ENCODE measurements around the gene DNPH1. TPM values are rescaled to one million over a fixed set of nuclear protein-coding genes. Genes with fewer than 3 reads are reported as not detected.

DNPH1 gene
- total RNA-seq, 1 donor from 2014 or later = 299 TPM

GRCh38 chr6:43202451-43202850 lies 26.8 kb downstream of the DNPH1 start:
- no peak overlapping the region for H3K4me3 ChIP-seq (ENCODE audit: low read depth, low read length)
- no peak for TF ChIP-seq CTCF (conservative IDR thresholded peaks at IDR 0.05; ENCODE audit: low read depth, low read length)
- DNase-seq (ENCODE audit: low read depth) = no peak

- TF ChIP-seq CTCF (conservative IDR thresholded peaks at IDR 0.05; ENCODE audit: low read depth, low read length) = no peak
- DNase-seq (ENCODE audit: low read depth) = no peak
These were observed 28.7 kb downstream of the DNPH1 start for GRCh38 chr6:43200541-43200940.

GRCh38 chr6:43199912-43200311 lies 29.4 kb downstream of the DNPH1 start:
- no peak overlapping the region for H3K4me3 ChIP-seq (ENCODE audit: low read depth, low read length)
- no peak for TF ChIP-seq CTCF (conservative IDR thresholded peaks at IDR 0.05; ENCODE audit: low read depth, low read length)
- DNase-seq (ENCODE audit: low read depth) = no peak

More at GRCh38 chr6:43200541-43200940, 28.7 kb downstream of the DNPH1 start:
- no peak overlapping the region for H3K4me3 ChIP-seq (ENCODE audit: low read depth, low read length)

GRCh38 chr6:43196337-43196736 lies 32.9 kb downstream of the DNPH1 start:
- TF ChIP-seq CTCF (conservative IDR thresholded peaks at IDR 0.05; ENCODE audit: low read depth, low read length) = no peak
- DNase-seq (ENCODE audit: low read depth) = no peak
- H3K4me3 ChIP-seq (ENCODE audit: low read depth, low read length) = no peak overlapping the region

GRCh38 chr6:43193929-43194328 lies 35.4 kb downstream of the DNPH1 start:
- no peak for DNase-seq (ENCODE audit: low read depth)
- no peak for TF ChIP-seq CTCF (conservative IDR thresholded peaks at IDR 0.05; ENCODE audit: low read depth, low read length)
- H3K4me3 ChIP-seq (ENCODE audit: low read depth, low read length) = no peak overlapping the region

GRCh38 chr6:43192911-43193310 lies 36.4 kb downstream of the DNPH1 start:
- TF ChIP-seq CTCF (conservative IDR thresholded peaks at IDR 0.05; ENCODE audit: low read depth, low read length) = no peak
- H3K4me3 ChIP-seq (ENCODE audit: low read depth, low read length) = no peak overlapping the region
- DNase-seq (ENCODE audit: low read depth) = no peak

GRCh38 chr6:43189776-43190304 lies 39.4 kb downstream of the DNPH1 start:
- H3K4me3 ChIP-seq (ENCODE audit: low read depth, low read length) = no peak overlapping the region
- no peak for TF ChIP-seq CTCF (conservative IDR thresholded peaks at IDR 0.05; ENCODE audit: low read depth, low read length)
- no peak for DNase-seq (ENCODE audit: low read depth)
